ENCODE results near the gene PALM. TPM values are rescaled to one million over a fixed set of nuclear protein-coding genes. Genes with fewer than 3 reads are reported as not detected.
A peak's percentile ranks its signal among the peaks of the same experiment; 100 is the strongest.

Gene PALM
- total RNA-seq, 1 donor from 2014 or later: 17.1 TPM

- H3K4me3 ChIP-seq (ENCODE audit: low read depth, low read length): no peak overlapping the region
- TF ChIP-seq, protein P1, sequence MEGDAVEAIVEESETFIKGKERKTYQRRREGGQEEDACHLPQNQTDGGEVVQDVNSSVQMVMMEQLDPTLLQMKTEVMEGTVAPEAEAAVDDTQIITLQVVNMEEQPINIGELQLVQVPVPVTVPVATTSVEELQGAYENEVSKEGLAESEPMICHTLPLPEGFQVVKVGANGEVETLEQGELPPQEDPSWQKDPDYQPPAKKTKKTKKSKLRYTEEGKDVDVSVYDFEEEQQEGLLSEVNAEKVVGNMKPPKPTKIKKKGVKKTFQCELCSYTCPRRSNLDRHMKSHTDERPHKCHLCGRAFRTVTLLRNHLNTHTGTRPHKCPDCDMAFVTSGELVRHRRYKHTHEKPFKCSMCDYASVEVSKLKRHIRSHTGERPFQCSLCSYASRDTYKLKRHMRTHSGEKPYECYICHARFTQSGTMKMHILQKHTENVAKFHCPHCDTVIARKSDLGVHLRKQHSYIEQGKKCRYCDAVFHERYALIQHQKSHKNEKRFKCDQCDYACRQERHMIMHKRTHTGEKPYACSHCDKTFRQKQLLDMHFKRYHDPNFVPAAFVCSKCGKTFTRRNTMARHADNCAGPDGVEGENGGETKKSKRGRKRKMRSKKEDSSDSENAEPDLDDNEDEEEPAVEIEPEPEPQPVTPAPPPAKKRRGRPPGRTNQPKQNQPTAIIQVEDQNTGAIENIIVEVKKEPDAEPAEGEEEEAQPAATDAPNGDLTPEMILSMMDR (conservative IDR thresholded peaks at IDR 0.05; ENCODE audit: low read depth, low read length): no peak
- DNase-seq (ENCODE audit: low read depth): no peak
These were observed 21.4 kb downstream of the PALM start for GRCh38 chr19:729965-730668.

DNA sequence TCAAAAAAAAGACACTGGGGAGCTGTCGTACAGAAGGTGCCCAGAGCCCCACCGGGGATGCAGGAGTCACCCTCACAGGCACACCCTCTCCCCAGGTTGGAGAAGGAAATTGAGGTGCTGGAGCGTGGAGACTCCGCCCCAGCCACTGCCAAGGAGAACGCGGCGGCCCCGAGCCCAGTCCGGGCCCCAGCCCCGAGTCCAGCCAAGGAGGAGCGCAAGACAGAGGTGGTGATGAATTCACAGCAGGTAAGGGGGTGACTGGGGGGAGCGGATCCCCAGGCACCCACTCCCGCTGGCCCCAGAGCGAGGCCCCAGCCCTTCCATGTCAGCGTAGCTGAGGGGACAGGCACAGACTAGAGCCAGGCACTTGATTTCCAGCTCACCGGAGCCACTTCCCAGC, 22.3 kb downstream of the PALM start:
- H3K4me3 ChIP-seq (ENCODE audit: low read depth, low read length): no peak overlapping the region
- no peak for DNase-seq (ENCODE audit: low read depth)
- TF ChIP-seq, protein P1 (conservative IDR thresholded peaks at IDR 0.05; ENCODE audit: low read depth, low read length): no peak

DNA sequence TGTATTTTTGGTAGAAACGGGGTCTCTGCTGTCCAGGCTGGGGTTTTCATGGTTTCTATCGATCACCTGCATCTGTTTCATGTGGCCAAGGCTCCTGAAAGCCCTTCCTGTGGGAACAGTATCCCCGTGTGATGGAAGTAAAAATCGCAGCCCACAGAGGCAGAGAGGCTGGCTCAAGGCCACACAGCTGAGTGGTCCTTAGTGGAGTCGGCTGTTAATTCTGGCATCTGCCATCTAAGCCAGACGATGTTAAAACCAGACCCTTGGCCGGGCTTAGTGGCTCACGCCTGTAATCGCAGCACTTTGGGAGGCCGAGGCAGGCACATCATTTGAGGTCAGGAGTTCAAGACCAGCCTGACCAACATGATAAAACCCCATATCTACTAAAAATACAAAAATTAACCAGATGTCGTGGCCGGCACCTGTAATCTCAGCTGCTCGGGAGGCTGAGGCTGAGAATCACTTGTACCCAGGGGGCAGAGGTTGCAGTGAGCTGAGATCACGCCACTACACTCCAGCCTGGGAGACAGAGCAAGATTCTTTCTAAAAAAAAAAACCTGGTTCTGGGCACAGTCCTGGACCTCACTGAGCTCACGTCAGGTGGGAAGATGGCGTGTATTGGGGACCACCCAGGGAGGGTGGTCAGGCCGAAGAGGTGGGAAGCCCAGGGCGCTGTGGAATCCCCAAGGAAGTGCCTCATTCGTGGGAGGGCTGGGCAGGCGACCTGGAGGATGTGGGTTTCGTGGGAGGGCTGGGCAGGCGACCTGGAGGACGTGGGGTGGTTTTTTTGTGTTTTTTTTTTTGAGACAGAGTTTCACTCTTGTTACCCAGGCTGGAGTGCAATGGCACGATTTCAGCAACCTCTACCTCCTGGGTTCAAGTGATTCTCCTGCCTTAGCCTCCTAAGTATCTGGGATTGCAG, 23.7 kb downstream of the PALM start:
- DNase-seq (ENCODE audit: low read depth): no peak
- H3K4me3 ChIP-seq (ENCODE audit: low read depth, low read length): no peak overlapping the region
- TF ChIP-seq, protein P1 (conservative IDR thresholded peaks at IDR 0.05; ENCODE audit: low read depth, low read length): no peak

GRCh38 chr19:734716-735115, 26.0 kb downstream of the PALM start:
- TF ChIP-seq, protein P1 (conservative IDR thresholded peaks at IDR 0.05; ENCODE audit: low read depth, low read length): no peak
- DNase-seq (ENCODE audit: low read depth): no peak
- no peak overlapping the region for H3K4me3 ChIP-seq (ENCODE audit: low read depth, low read length)

DNA sequence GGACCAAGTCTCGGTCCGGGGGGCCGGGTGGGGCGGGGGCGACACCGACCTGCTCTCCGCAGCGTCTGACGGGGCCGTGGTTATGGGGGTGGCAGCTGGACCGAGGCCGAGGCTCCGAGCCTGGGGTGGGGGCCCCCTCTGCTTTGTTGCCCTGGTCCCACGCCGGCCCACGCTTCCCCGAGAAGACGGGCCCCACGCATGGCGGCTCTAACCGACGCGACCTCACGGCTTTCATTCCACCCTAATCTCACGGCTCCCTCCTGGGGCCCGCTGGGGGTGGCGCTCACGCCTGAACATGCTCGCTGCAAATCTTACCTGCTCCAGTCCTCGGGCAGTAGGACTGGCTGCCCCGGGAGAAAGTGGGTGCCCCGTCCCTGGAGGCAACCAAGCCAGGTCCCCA, 27.4 kb downstream of the PALM start:
- H3K4me3 ChIP-seq (ENCODE audit: low read depth, low read length): no peak overlapping the region
- no peak for DNase-seq (ENCODE audit: low read depth)
- TF ChIP-seq, protein P1 (conservative IDR thresholded peaks at IDR 0.05; ENCODE audit: low read depth, low read length): no peak

DNA sequence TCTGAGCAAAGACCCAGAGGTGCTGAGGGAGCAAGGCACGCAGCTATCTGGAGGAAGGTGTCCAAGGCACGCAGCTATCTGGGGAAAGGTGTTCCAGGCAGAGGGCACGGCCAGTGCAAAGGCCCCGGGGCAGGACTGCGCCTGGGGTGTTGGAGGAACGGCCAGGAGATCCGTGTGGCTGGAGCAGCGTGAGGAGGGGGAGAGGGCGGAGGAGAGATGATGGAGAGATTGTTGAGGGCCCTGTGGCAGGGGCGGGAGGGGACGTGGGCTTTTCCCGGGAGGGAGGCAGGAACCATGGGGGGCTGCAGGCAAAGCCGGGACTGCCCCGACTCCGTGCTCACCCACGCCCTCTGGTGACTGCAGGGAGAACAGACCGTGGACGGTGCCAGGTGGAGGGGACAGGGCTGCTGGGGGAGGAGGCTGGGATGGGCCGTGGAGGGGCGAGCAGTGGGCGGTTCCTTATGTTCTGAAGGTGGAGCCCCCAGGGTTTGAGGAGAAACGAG, 28.9 kb downstream of the PALM start:
- TF ChIP-seq, protein P1 (conservative IDR thresholded peaks at IDR 0.05; ENCODE audit: low read depth, low read length): peak; percentile 60
- no peak for DNase-seq (ENCODE audit: low read depth)
- no peak overlapping the region for H3K4me3 ChIP-seq (ENCODE audit: low read depth, low read length)

Data from epithelial cell of proximal tubule (primary cell).